Natural killer cell (primary cell): ENCODE measurements around the gene PTPRN2. TPM values are rescaled to one million over a fixed set of nuclear protein-coding genes. Genes with fewer than 3 reads are reported as not detected.

Experiments used
- ATAC-seq, 3 donors: fragments of 150-1000 bp in 2 of 3; fragments of 200-7000 bp in 1 of 3; cut with Tn5 transposase; 1 replicate in 1 of 3; 2 replicates in 2 of 3; pipeline ENCODE4 v1.10.0; 2021; ENCODE audit warnings: mild to moderate bottlenecking in 2 of 3, moderate library complexity in 2 of 3
- DNase-seq, 2 donors: peaks; one replicate each; pipeline versions ENCODE4 v3.0.0 to v3.0.0-alpha.2; 2013 to 2021; ENCODE audit warnings: mixed read lengths in 1 of 2
- H3K27ac ChIP-seq: one replicate; pipeline ENCODE4 v1.5.1; 2013; ENCODE audit warnings: mild to moderate bottlenecking, low read length
- H3K27me3 ChIP-seq: one replicate; pipeline ENCODE4 v1.6.1; 2013; ENCODE audit warnings: low read length; ENCODE audit not compliant: control insufficient read depth, insufficient read depth
- H3K36me3 ChIP-seq: one replicate; pipeline ENCODE4 v1.6.1; 2013; ENCODE audit warnings: low read length; ENCODE audit not compliant: control insufficient read depth, insufficient read depth
- H3K4me1 ChIP-seq: one replicate; pipeline ENCODE4 v1.6.1; 2013; ENCODE audit warnings: low read length; ENCODE audit not compliant: control insufficient read depth, insufficient read depth
- H3K4me3 ChIP-seq: one replicate; pipeline ENCODE4 v1.5.1; 2013; ENCODE audit warnings: low read length
- H3K9me3 ChIP-seq: one replicate; pipeline ENCODE4 v1.6.1; 2013; ENCODE audit warnings: low read length; ENCODE audit not compliant: control insufficient read depth, insufficient read depth
- H3K27ac Mint-ChIP-seq, 2 donors: one replicate each; pipeline ENCODE4 v1.8.0; 2022; ENCODE audit warnings: mild to moderate bottlenecking in 2 of 2, mixed read lengths in 2 of 2, moderate library complexity in 1 of 2
- H3K27me3 Mint-ChIP-seq, 2 donors: one replicate each; pipeline ENCODE4 v1.8.0; 2022; ENCODE audit warnings: low read depth in 2 of 2, mixed read lengths in 2 of 2
- H3K36me3 Mint-ChIP-seq: one replicate; pipeline ENCODE4 v1.8.0; 2022; ENCODE audit warnings: mixed read lengths
- H3K4me1 Mint-ChIP-seq, 2 donors: one replicate each; pipeline ENCODE4 v1.8.0; 2022; ENCODE audit warnings: mixed read lengths in 2 of 2
- H3K4me3 Mint-ChIP-seq: one replicate; pipeline ENCODE4 v1.8.0; 2022; ENCODE audit warnings: mild to moderate bottlenecking, moderate library complexity, mixed read lengths
- H3K9me3 Mint-ChIP-seq, 2 donors: one replicate each; pipeline ENCODE4 v1.8.0; 2022; ENCODE audit warnings: mixed read lengths in 2 of 2
- WGBS: methylation state at CpG from one replicate; pipeline ENCODE4 v1.1.7; 2013; ENCODE audit warnings: missing lambda C conversion rate; ENCODE audit not compliant: insufficient coverage; 5-methylcytosine and 5-hydroxymethylcytosine counted together
- intact Hi-C: fragments of 100-400 bp; cut with micrococcal nuclease; formaldehyde crosslinking; loops from one replicate; pipeline ENCODE4 v1.14.2; 2022
- total RNA-seq, 4 donors: library from RNA; stranded (reverse); fragments of 120-200 nt in 1 of 4; gene quantifications; one replicate each; pipeline versions ENCODE4 v1.2.3 to v1.2.4, GENCODE V29; 2013 to 2022
- TF ChIP-seq, protein P1 (sequence below): fragments of 200-600 bp; IDR thresholded peaks from one replicate; pipeline ENCODE4 v1.8.0; 2022; ENCODE audit warnings: antibody characterized with exemption

The PTPRN2 gene
- total RNA-seq, 3 donors from 2014 or later (not counting 1 experiment from before 2014, with no cell fraction given), result 1.3 to 2.5 (median 1.9) TPM

DNA sequence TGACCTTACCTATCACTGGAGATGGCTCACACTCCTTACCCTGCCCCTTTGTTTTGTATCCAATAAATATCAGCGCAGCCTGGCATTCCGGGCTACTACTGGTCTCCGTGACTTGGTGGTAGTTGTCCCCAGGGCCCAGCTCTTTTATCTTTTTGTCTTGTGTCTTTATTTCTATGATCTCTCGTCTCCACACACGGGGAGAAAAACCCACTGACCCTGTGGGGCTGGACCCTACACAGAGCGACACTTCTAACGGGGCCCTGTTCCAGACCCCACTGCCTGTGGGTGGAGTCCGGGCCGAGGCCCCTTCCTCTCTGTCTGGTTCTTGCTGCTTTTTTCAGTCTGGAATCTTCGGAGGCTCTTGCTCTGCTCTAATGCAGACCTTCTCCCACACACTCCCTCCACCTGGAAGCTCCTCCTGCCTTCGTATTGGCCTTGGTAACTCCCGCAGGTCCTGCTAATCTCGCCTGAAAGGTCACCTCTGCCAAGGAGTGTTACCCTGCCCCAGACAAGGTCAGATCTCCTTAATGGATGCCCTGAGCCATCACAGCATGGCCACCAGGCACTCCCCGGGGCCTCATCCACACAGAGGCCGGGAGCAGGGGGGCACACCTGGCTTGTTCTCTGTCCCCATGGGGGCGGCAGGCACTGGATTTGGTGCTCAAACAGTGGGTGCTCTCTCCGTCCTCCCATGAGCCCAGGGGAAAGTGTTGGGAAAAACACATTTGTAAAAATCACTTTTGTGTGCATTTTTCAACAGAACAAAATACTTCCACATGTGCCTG, 531.7 kb downstream of the PTPRN2 start:
- no peaks in the 10 kb centered on the region for H3K4me1 ChIP-seq
- Mint-ChIP-seq H3K36me3 (no peaks in the 10 kb centered on the region), H3K4me3 (no peak overlapping the region), H3K9me3 (peaks cover 0 to 2% of the 10 kb centered on the region in 2 donors), H3K27ac (no peak overlapping the region), H3K4me1 (no peaks in the 10 kb centered on the region), H3K27me3 (no peaks in the 10 kb centered on the region)
- H3K27me3 ChIP-seq, result no peaks in the 10 kb centered on the region
- H3K4me3 ChIP-seq, result no peak overlapping the region
- H3K27ac ChIP-seq, result no peak overlapping the region
- 87% methylated on average over 17 of the region's 17 CpGs for WGBS
- intact Hi-C loops, result no loop called here
- H3K9me3 ChIP-seq, result no peaks in the 10 kb centered on the region
- no peak for DNase-seq
- no peak for ATAC-seq
- TF ChIP-seq, protein P1, sequence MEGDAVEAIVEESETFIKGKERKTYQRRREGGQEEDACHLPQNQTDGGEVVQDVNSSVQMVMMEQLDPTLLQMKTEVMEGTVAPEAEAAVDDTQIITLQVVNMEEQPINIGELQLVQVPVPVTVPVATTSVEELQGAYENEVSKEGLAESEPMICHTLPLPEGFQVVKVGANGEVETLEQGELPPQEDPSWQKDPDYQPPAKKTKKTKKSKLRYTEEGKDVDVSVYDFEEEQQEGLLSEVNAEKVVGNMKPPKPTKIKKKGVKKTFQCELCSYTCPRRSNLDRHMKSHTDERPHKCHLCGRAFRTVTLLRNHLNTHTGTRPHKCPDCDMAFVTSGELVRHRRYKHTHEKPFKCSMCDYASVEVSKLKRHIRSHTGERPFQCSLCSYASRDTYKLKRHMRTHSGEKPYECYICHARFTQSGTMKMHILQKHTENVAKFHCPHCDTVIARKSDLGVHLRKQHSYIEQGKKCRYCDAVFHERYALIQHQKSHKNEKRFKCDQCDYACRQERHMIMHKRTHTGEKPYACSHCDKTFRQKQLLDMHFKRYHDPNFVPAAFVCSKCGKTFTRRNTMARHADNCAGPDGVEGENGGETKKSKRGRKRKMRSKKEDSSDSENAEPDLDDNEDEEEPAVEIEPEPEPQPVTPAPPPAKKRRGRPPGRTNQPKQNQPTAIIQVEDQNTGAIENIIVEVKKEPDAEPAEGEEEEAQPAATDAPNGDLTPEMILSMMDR, result no peak
- no peaks in the 10 kb centered on the region for H3K36me3 ChIP-seq

DNA sequence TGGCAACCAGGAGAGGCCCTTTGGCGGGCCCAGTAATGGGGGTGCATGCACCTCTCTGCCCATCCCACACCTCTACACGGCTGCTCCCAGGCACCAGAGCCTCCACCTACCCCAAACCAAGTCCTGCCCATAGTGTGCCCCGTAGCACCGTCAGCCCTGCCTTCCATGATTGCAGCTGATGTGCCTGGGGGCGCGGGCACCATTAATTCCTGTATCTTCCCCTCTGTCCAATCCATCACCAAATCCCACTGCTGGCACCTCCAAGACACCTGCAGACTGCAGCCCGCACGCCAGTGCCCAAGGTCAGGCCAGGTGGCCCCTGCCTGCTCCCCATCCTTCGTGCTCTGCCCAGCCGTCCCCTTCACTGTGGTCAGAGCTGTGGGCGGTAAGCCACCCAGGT, 533.0 kb downstream of the PTPRN2 start:
- peak in 1 of 3 donors; percentile 30 for ATAC-seq
- intact Hi-C loops, result no loop called here
- H3K27ac ChIP-seq, result no peak overlapping the region

GRCh38 chr7:158054081-158054480, 533.5 kb downstream of the PTPRN2 start:
- ATAC-seq (no peak), DNase-seq (no peak)
- Mint-ChIP-seq H3K4me3 (no peak overlapping the region), H3K36me3 (no peaks in the 10 kb centered on the region), H3K4me1 (no peaks in the 10 kb centered on the region), H3K27ac (no peak overlapping the region), H3K27me3 (no peaks in the 10 kb centered on the region), H3K9me3 (peaks cover 0 to 2% of the 10 kb centered on the region in 2 donors)
- Histone ChIP-seq H3K4me3 (no peak overlapping the region), H3K27ac (no peak overlapping the region), H3K36me3 (no peaks in the 10 kb centered on the region), H3K4me1 (no peaks in the 10 kb centered on the region), H3K9me3 (no peaks in the 10 kb centered on the region), H3K27me3 (no peaks in the 10 kb centered on the region)
- WGBS, result 89% methylated on average over 8 of the region's 8 CpGs
- TF ChIP-seq, protein P1, result no peak
- intact Hi-C loops, result no loop called here

More for the DNA sequence above, 533.0 kb downstream of the PTPRN2 start:
- 91% methylated on average over 11 of the region's 11 CpGs for WGBS
- no peaks in the 10 kb centered on the region for H3K36me3 Mint-ChIP-seq
- no peaks in the 10 kb centered on the region for H3K27me3 Mint-ChIP-seq
- Histone ChIP-seq H3K4me1 (no peaks in the 10 kb centered on the region), H3K4me3 (no peak overlapping the region), H3K27me3 (no peaks in the 10 kb centered on the region), H3K36me3 (no peaks in the 10 kb centered on the region), H3K9me3 (no peaks in the 10 kb centered on the region)
- TF ChIP-seq, protein P1, result no peak
- no peak overlapping the region for H3K4me3 Mint-ChIP-seq
- DNase-seq, result no peak
- H3K4me1 Mint-ChIP-seq, result no peaks in the 10 kb centered on the region
- H3K9me3 Mint-ChIP-seq, result peaks cover 0 to 2% of the 10 kb centered on the region in 2 donors
- no peak overlapping the region for H3K27ac Mint-ChIP-seq
